ENCODE measurements around the gene ACTL6B.

Gene ACTL6B

DNA sequence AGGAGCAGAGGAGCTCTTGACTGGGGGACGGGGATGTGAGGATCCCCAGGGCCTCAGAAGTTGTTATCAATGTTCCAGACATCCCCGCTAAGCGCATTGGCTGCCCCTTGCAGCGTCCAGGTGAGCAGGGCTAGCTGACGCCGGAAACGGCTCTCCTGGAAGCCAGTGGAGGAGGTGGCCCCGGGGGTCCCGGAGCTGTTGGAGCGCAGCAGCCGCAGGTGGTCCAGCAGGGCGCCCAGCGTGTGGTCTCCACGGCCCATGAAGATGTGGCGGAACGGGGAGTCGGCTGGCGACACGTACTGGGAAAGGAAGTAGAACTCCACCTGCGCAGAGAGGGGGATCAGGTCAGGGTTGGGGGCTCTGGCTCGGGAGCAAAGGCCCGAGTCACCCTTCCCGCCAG lies 35.4 kb downstream of the ACTL6B start:
- Histone ChIP-seq H3K4me3 (ENCODE audit: low read depth in 1 of 2, low read length in 1 of 2) (no peak overlapping the region), H3K36me3 (peaks cover 1% of the 10 kb centered on the region), H3K27me3 (peaks cover 19% of the 10 kb centered on the region), H3K9me3 (no peaks in the 10 kb centered on the region), H3K27ac (no peak overlapping the region), H3K4me1 (ENCODE audit: control insufficient read depth in 1 of 2, insufficient read depth in 1 of 2, low read depth in 1 of 2, low read length in 1 of 2) (no peaks in the 10 kb centered on the region)
- TF ChIP-seq, protein P1, sequence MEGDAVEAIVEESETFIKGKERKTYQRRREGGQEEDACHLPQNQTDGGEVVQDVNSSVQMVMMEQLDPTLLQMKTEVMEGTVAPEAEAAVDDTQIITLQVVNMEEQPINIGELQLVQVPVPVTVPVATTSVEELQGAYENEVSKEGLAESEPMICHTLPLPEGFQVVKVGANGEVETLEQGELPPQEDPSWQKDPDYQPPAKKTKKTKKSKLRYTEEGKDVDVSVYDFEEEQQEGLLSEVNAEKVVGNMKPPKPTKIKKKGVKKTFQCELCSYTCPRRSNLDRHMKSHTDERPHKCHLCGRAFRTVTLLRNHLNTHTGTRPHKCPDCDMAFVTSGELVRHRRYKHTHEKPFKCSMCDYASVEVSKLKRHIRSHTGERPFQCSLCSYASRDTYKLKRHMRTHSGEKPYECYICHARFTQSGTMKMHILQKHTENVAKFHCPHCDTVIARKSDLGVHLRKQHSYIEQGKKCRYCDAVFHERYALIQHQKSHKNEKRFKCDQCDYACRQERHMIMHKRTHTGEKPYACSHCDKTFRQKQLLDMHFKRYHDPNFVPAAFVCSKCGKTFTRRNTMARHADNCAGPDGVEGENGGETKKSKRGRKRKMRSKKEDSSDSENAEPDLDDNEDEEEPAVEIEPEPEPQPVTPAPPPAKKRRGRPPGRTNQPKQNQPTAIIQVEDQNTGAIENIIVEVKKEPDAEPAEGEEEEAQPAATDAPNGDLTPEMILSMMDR (IDR thresholded peaks at IDR 0.05): no peak

DNA sequence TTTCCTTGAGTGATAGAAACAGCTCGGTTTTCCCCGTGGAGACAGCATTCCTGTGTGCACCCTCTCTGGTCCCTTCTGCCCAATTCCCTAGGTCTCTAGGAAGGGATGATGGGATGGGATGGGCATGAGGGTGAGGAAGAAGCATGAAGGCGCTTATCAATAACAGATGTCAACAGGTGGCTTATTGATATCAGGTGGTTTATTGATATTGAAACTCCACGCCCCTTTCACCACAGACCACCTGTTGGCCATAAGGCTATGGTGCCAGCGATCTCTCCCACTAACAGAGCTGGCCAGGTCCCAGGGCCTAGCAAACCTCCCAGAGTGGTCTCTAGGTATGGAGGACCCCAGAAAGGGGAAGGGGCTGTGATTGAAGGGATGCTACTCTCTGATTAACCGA lies 36.0 kb downstream of the ACTL6B start:
- TF ChIP-seq, protein P1 (IDR thresholded peaks at IDR 0.05): no peak
- H3K9me3 ChIP-seq: no peaks in the 10 kb centered on the region

DNA sequence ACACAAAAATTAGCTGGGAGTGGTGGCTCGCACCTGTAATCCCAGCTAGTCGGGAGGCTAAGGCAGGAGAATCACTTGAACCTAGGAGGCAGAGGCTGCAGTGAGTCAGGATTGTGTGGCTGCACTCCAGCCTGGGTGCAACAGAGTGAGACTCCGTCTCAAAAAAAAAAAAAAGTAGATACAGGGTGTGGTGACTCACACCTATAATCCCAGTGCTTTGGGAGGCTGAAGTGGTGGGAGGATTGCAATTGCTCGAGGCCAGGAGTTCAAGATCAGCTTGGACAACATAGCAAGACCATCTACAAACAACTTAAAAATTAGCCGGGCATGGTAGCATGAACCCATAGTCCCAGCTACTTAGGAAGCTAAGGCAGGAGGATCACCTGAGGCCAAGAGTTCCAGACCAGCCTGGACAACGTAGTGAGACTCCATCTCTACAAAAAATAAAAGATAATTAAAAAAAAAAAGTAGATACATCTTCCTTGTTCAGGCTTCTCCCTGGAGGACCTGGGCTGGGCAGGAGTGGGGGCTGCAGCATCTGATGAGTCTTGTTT lies 41.9 kb downstream of the ACTL6B start:
- Histone ChIP-seq H3K36me3 (peaks cover 12% of the 10 kb centered on the region), H3K4me1 (ENCODE audit: control insufficient read depth in 1 of 2, insufficient read depth in 1 of 2, low read depth in 1 of 2, low read length in 1 of 2) (peaks cover 23 to 24% of the 10 kb centered on the region in 2 experiments), H3K9me3 (no peaks in the 10 kb centered on the region), H3K27me3 (no peaks in the 10 kb centered on the region), H3K4me3 (ENCODE audit: low read depth in 1 of 2, low read length in 1 of 2) (no peak overlapping the region), H3K27ac (peak overlapping the region; percentile 94)
- TF ChIP-seq, protein P1 (IDR thresholded peaks at IDR 0.05): no peak

More for the DNA sequence above, 36.0 kb downstream of the ACTL6B start:
- no peaks in the 10 kb centered on the region for H3K4me1 ChIP-seq (ENCODE audit: control insufficient read depth in 1 of 2, insufficient read depth in 1 of 2, low read depth in 1 of 2, low read length in 1 of 2)
- peaks cover 13% of the 10 kb centered on the region for H3K27me3 ChIP-seq
- H3K36me3 ChIP-seq: peaks cover 7% of the 10 kb centered on the region
- no peak overlapping the region for H3K4me3 ChIP-seq (ENCODE audit: low read depth in 1 of 2, low read length in 1 of 2)
- no peak overlapping the region for H3K27ac ChIP-seq

DNA sequence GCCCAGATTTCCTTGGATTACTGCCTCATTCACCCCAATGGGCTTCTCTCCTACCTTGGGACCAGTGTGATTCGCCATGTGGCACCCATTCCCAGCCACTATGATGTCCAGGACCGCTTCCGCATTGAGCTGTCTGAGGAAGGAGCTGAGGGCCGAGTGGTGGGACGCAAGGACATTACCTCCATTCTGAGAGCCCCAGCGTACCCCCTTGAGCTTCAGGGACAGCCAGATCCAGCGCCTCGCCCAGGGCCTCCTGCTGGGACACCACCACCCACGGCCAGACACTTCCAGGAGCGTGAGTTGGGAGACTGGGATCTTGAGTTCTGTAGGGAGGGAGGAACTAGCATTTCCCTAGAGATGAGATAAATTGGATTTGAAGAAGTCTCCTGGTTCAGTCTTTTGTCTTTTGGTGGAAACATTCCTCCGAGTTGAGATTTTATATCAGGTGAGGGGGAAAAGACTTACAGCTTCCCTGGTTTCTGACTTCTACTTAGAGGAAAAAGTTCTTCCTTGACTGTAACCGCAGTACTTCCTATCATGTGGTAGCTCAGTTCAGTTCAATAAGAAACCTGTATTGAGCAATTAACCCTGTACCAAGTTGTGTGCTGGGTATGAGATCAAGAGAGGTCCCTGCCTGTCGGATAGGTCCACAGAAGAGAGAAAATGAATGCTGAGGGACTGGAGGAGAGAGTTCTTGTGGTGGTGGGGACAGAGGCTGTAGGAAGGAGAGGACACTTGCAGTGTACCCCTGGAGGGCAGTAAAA lies 42.7 kb downstream of the ACTL6B start:
- Histone ChIP-seq H3K4me3 (ENCODE audit: low read depth in 1 of 2, low read length in 1 of 2) (peak overlapping the region; percentile 68 to 96), H3K27me3 (peaks cover 3% of the 10 kb centered on the region), H3K4me1 (ENCODE audit: control insufficient read depth in 1 of 2, insufficient read depth in 1 of 2, low read depth in 1 of 2, low read length in 1 of 2) (peaks cover 23 to 24% of the 10 kb centered on the region in 2 experiments), H3K9me3 (no peaks in the 10 kb centered on the region), H3K27ac (peak overlapping the region; percentile 94), H3K36me3 (peaks cover 12% of the 10 kb centered on the region)
- TF ChIP-seq, protein P1 (IDR thresholded peaks at IDR 0.05): no peak

DNA sequence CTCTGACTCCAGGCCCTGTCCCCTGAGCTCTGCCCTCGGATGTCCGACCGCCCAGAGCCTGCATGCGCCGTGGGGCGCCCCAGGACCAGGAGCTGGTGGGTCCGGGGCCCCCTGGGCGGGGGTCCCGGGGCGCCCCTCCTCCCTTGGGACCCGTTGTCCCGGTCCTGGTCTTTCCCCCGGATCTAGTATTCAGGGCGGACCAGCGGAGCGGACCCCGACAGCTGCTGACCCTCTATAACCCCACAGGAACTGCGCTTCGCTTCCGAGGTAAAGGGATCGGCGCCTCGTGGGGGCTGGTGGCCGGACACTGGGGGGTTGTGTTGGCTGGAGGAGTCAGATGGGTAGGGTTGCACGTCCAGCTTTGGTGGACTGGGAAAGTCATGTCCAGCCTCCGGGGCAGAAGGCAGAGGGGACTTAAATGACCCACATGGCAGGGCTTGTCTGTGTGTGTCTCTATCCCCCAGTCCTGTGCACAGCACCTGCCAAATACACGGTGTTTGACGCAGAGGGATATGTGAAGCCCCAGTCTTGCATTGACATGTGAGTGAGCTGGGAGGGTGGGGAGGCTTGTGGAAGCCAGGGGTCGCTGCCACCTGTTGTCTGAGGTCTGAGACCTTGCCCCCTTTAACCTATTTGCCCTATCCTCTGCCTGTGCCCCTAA lies 43.4 kb downstream of the ACTL6B start:
- Histone ChIP-seq H3K27ac (peak overlapping the region; percentile 94), H3K9me3 (no peaks in the 10 kb centered on the region), H3K27me3 (peaks cover 10% of the 10 kb centered on the region), H3K4me1 (ENCODE audit: control insufficient read depth in 1 of 2, insufficient read depth in 1 of 2, low read depth in 1 of 2, low read length in 1 of 2) (peaks cover 23 to 24% of the 10 kb centered on the region in 2 experiments), H3K36me3 (peaks cover 12% of the 10 kb centered on the region), H3K4me3 (ENCODE audit: low read depth in 1 of 2, low read length in 1 of 2) (peak overlapping the region; percentile 68 to 96)
- TF ChIP-seq, protein P1 (IDR thresholded peaks at IDR 0.05): no peak

All from neutrophil (primary cell).